Activated CD8-positive, alpha-beta T cell treated with anti-CD3 and anti-CD28 coated beads for 36 hours (primary cell): ENCODE measurements around the gene ATP9B. TPM values are rescaled to one million over a fixed set of nuclear protein-coding genes. Genes with fewer than 3 reads are reported as not detected.

Experiments
- ATAC-seq: fragments of 200-7000 bp; cut with Tn5 transposase; one replicate; pipeline ENCODE4 v1.10.0; 2021; ENCODE audit warnings: mild to moderate bottlenecking, moderate library complexity
- CTCF ChIA-PET: fragments of 350-600 bp; sonication (Branson Sonifier 250); formaldehyde crosslinking; loops from one replicate; lab custom pipeline; 2021; ENCODE audit warnings: antibody characterized with exemption; lab: Charles Lee
- POLR2A ChIA-PET: fragments of 350-600 bp; sonication (Branson Sonifier 250); formaldehyde crosslinking; loops from one replicate; lab custom pipeline; 2021; ENCODE audit warnings: antibody characterized with exemption; lab: Charles Lee
- DNase-seq: peaks from one replicate; pipeline ENCODE4 v3.0.0-alpha.2; 2020
- H3K27ac Mint-ChIP-seq: one replicate; pipeline ENCODE4 v1.8.0; 2021; ENCODE audit warnings: mild to moderate bottlenecking, mixed read lengths
- H3K27me3 Mint-ChIP-seq: one replicate; pipeline ENCODE4 v1.8.0; 2021; ENCODE audit warnings: mixed read lengths
- H3K36me3 Mint-ChIP-seq: one replicate; pipeline ENCODE4 v1.8.0; 2021; ENCODE audit warnings: low read depth, mixed read lengths
- H3K4me1 Mint-ChIP-seq: one replicate; pipeline ENCODE4 v1.8.0; 2021; ENCODE audit warnings: low read depth, mixed read lengths
- H3K4me3 Mint-ChIP-seq: one replicate; pipeline ENCODE4 v1.8.0; 2021; ENCODE audit warnings: mild to moderate bottlenecking, moderate library complexity, mixed read lengths
- H3K9me3 Mint-ChIP-seq: one replicate; pipeline ENCODE4 v1.8.0; 2021; ENCODE audit warnings: mixed read lengths
- CTCF ChIP-seq: fragments of 200-600 bp; IDR thresholded peaks from one replicate; pipeline ENCODE4 v1.8.0; 2022; ENCODE audit warnings: antibody characterized with exemption, mild to moderate bottlenecking
- intact Hi-C: fragments of 100-400 bp; cut with micrococcal nuclease; formaldehyde crosslinking; loops from one replicate; pipeline ENCODE4 v1.10.0; 2022
- total RNA-seq, 2 experiments: library from RNA; stranded (reverse); gene quantifications; one replicate each; pipeline ENCODE4 v1.2.3, GENCODE V29; 2021

The ATP9B gene
- total RNA-seq, 2 experiments from 2014 or later: 18.9 to 21.1 TPM

GRCh38 chr18:79042276-79042675 is 26.9 kb upstream of the ATP9B start:
- Mint-ChIP-seq H3K4me1 (no peaks in the 10 kb centered on the region), H3K36me3 (no peaks in the 10 kb centered on the region), H3K9me3 (peaks cover 5% of the 10 kb centered on the region), H3K4me3 (no peak overlapping the region), H3K27ac (no peak overlapping the region), H3K27me3 (peaks cover 8% of the 10 kb centered on the region)
- ATAC-seq (no peak), DNase-seq (no peak)
- ChIA-PET POLR2A (no interaction called here), CTCF (no interaction called here)
- TF ChIP-seq CTCF: no peak
- intact Hi-C loops: no loop called here

- CTCF ChIA-PET: no interaction called here
- Mint-ChIP-seq H3K27ac (no peak overlapping the region), H3K4me3 (no peak overlapping the region), H3K36me3 (no peaks in the 10 kb centered on the region), H3K4me1 (no peaks in the 10 kb centered on the region), H3K27me3 (peaks cover 8% of the 10 kb centered on the region), H3K9me3 (peaks cover 5% of the 10 kb centered on the region)
- DNase-seq (no peak), ATAC-seq (no peak)
- no peak for TF ChIP-seq CTCF
- intact Hi-C loops: no loop called here
- POLR2A ChIA-PET: no interaction called here
Observed at GRCh38 chr18:79043288-79043687, 25.9 kb upstream of the ATP9B start.

DNA sequence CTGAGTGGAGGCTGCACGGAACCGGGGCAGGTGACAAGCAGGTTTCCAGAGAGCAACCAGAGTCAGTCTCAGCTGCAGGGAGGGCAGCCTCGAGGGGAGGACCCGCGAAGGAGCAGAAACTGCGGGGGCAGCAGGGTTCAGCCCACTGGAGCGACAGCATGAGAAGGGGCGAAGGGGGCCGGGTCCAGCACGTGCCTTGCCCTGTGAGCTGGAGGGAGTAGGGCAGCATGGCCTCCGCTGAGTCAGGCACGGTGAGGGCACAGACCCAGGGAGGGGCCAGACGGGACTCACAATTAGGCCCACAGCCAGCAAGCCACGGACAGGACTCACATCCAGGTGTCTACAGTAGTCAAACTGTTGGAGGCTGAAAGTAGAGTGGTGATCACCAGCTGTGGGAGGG is 22.7 kb upstream of the ATP9B start:
- H3K9me3 Mint-ChIP-seq: no peaks in the 10 kb centered on the region
- H3K4me1 Mint-ChIP-seq: no peaks in the 10 kb centered on the region
- no peak overlapping the region for H3K4me3 Mint-ChIP-seq
- ChIA-PET POLR2A (no interaction called here), CTCF (no interaction called here)
- no peak for TF ChIP-seq CTCF
- intact Hi-C loops: no loop called here
- H3K36me3 Mint-ChIP-seq: no peaks in the 10 kb centered on the region
- H3K27ac Mint-ChIP-seq: no peak overlapping the region
- ATAC-seq: no peak
- no peak for DNase-seq
- H3K27me3 Mint-ChIP-seq: peaks cover 3% of the 10 kb centered on the region

DNA sequence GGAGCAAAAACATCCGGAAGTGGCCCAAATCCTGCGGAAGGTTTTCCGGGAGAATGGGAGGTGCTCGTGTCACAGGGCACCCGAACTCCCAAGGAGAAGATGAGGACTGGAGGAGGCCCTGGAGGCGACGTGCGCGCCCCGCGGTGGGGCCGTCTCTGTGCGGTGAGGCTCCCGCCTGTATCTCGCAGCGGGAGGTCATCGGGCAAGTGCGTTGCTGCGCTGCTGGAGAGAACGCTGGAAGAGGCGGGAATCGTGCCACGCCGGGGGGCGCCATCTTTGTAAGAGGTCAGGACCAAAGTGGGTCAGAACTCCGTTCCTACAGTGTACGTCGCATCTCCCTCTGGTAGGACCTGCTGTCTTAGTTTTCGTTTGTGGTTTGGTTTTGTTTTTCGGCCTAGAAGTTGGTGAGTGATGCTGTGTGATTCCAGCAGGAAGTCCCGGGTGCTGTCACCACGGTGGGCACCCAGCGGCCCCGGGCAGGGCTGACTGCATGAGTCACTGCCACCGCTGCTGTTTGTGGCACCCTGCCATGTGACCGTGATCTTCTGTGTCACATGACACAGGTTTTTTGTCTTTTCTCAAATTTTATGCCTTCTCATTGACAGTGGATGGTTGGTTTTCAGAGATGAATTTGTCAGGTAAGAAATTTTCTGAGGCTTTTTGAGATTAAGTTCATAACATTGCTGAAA is 21.5 kb upstream of the ATP9B start:
- ATAC-seq (no peak), DNase-seq (peak; percentile 14)
- ChIA-PET CTCF (no interaction called here), POLR2A (no interaction called here)
- Mint-ChIP-seq H3K4me3 (no peak overlapping the region), H3K27me3 (peaks cover 2% of the 10 kb centered on the region), H3K4me1 (no peaks in the 10 kb centered on the region), H3K9me3 (no peaks in the 10 kb centered on the region), H3K36me3 (no peaks in the 10 kb centered on the region), H3K27ac (no peak overlapping the region)
- no peak for TF ChIP-seq CTCF
- intact Hi-C loops: no loop called here

GRCh38 chr18:79048245-79048632 is 21.0 kb upstream of the ATP9B start:
- no peak for TF ChIP-seq CTCF
- Mint-ChIP-seq H3K9me3 (no peaks in the 10 kb centered on the region), H3K27ac (no peak overlapping the region), H3K4me3 (no peak overlapping the region), H3K27me3 (no peaks in the 10 kb centered on the region), H3K36me3 (no peaks in the 10 kb centered on the region), H3K4me1 (no peaks in the 10 kb centered on the region)
- no peak for DNase-seq
- intact Hi-C loops: no loop called here
- no peak for ATAC-seq
- POLR2A ChIA-PET: no interaction called here
- CTCF ChIA-PET: no interaction called here
